Gastroesophageal sphincter (tissue), 3 donors: ENCODE measurements around the gene DENND4C.

Experiments used
- EP300 ChIP-seq: sonication (generic); formaldehyde crosslinking; IDR thresholded peaks from one replicate; pipeline ENCODE4 v1.6.1; 2017; ENCODE audit warnings: antibody characterized with exemption, mild to moderate bottlenecking
- TF ChIP-seq, protein P1 (sequence below), 4 experiments: fragments of 200-600 bp in 2 of 4; fragments of 450-650 bp in 2 of 4; sonication (generic) in 1 of 4; IDR thresholded peaks; one replicate each; pipeline ENCODE4 v1.5.1; 2017 to 2019; ENCODE audit warnings: antibody characterized with exemption in 4 of 4, mild to moderate bottlenecking in 2 of 4, moderate library complexity in 2 of 4

DNA sequence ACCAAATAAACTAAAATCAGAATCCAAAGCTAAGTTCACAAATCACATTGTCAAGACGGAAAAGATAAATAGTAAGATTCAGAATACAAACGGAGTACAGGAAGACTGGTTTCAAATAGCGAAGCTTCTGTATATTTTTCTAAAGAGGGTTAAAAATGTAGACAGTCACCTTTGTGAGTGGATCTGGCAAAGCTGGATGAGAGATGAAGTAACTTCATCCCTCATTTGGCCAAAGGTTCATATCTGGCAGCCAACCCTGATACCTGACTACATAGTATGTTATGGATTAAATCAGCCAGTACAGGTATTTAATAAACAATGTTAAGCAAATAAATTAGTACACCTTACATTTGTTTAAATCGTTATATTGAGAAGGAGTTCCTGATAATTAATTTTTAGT, 21.3 kb upstream of the DENND4C start:
- TF ChIP-seq, protein P1, sequence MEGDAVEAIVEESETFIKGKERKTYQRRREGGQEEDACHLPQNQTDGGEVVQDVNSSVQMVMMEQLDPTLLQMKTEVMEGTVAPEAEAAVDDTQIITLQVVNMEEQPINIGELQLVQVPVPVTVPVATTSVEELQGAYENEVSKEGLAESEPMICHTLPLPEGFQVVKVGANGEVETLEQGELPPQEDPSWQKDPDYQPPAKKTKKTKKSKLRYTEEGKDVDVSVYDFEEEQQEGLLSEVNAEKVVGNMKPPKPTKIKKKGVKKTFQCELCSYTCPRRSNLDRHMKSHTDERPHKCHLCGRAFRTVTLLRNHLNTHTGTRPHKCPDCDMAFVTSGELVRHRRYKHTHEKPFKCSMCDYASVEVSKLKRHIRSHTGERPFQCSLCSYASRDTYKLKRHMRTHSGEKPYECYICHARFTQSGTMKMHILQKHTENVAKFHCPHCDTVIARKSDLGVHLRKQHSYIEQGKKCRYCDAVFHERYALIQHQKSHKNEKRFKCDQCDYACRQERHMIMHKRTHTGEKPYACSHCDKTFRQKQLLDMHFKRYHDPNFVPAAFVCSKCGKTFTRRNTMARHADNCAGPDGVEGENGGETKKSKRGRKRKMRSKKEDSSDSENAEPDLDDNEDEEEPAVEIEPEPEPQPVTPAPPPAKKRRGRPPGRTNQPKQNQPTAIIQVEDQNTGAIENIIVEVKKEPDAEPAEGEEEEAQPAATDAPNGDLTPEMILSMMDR (IDR thresholded peaks at IDR 0.05), result no peak
- TF ChIP-seq EP300, result no peak
